Astrocyte (in vitro differentiated cells and primary cell): Measurements from ENCODE around the gene SHE. TPM values are rescaled to one million over a fixed set of nuclear protein-coding genes. Genes with fewer than 3 reads are reported as not detected.

Experiments
- DNase-seq: peaks from one replicate; pipeline ENCODE4 v3.0.0-alpha.2; 2010; ENCODE audit warnings: low read depth
- FAIRE-seq: peaks from 2 replicates; lab custom pipeline; 2011; peaks lifted over from hg19 to GRCh38; lab: Jason Lieb, UNC
- H2AFZ ChIP-seq: 2 replicates; pipeline ENCODE4 v1.6.0; 2012; ENCODE audit warnings: low read depth, low read length, inconsistent platforms
- H3K27ac ChIP-seq: 2 replicates; pipeline ENCODE4 v1.5.1; 2011; ENCODE audit warnings: low read depth, low read length, inconsistent platforms
- H3K27me3 ChIP-seq: 2 replicates; pipeline ENCODE4 v1.6.0; 2011; ENCODE audit warnings: low read length, inconsistent platforms; ENCODE audit not compliant: insufficient read depth
- H3K36me3 ChIP-seq: 2 replicates; pipeline ENCODE4 v1.5.1; 2011; ENCODE audit warnings: low read length, inconsistent platforms; ENCODE audit not compliant: insufficient read depth
- H3K4me1 ChIP-seq: 2 replicates; pipeline ENCODE4 v1.5.1; 2011; ENCODE audit warnings: low read length, inconsistent platforms; ENCODE audit not compliant: insufficient read depth
- H3K4me2 ChIP-seq: 2 replicates; pipeline ENCODE4 v1.6.0; 2012; ENCODE audit warnings: low read length, inconsistent platforms
- H3K4me3 ChIP-seq: 2 replicates; pipeline ENCODE4 v1.5.1; 2011; ENCODE audit warnings: low read depth, mild to moderate bottlenecking, low read length, inconsistent platforms; ENCODE audit not compliant: insufficient read depth
- H3K79me2 ChIP-seq: 2 replicates; pipeline ENCODE4 v1.6.0; 2012; ENCODE audit warnings: mild to moderate bottlenecking, low read length, inconsistent platforms; ENCODE audit not compliant: insufficient read depth
- H3K9ac ChIP-seq: 2 replicates; pipeline ENCODE4 v1.6.0; 2012; ENCODE audit warnings: mild to moderate bottlenecking, low read length, inconsistent platforms
- H3K9me3 ChIP-seq: 2 replicates; pipeline ENCODE4 v1.5.1; 2012; ENCODE audit warnings: low read depth, mild to moderate bottlenecking, low read length, inconsistent platforms; ENCODE audit not compliant: insufficient read depth
- H4K20me1 ChIP-seq: 2 replicates; pipeline ENCODE4 v1.6.0; 2012; ENCODE audit warnings: low read length, inconsistent platforms; ENCODE audit not compliant: insufficient read depth
- H3K27ac Mint-ChIP-seq: one replicate; pipeline ENCODE4 v1.8.0; 2021; ENCODE audit warnings: mild to moderate bottlenecking, mixed read lengths; ENCODE audit not compliant: unreplicated experiment
- H3K27me3 Mint-ChIP-seq: one replicate; pipeline ENCODE4 v1.8.0; 2021; ENCODE audit warnings: low read depth, mixed read lengths; ENCODE audit not compliant: unreplicated experiment
- H3K36me3 Mint-ChIP-seq: one replicate; pipeline ENCODE4 v1.8.0; 2021; ENCODE audit warnings: low read depth, mixed read lengths; ENCODE audit not compliant: unreplicated experiment
- H3K4me1 Mint-ChIP-seq: one replicate; pipeline ENCODE4 v1.8.0; 2021; ENCODE audit warnings: low read depth, mixed read lengths; ENCODE audit not compliant: unreplicated experiment
- H3K4me3 Mint-ChIP-seq: one replicate; pipeline ENCODE4 v1.8.0; 2021; ENCODE audit warnings: mild to moderate bottlenecking, moderate library complexity, mixed read lengths; ENCODE audit not compliant: unreplicated experiment
- H3K9me3 Mint-ChIP-seq: one replicate; pipeline ENCODE4 v1.8.0; 2021; ENCODE audit warnings: mild to moderate bottlenecking, mixed read lengths; ENCODE audit not compliant: unreplicated experiment
- CTCF ChIP-seq: IDR thresholded peaks from 2 replicates; pipeline ENCODE4 v1.5.1; 2011; ENCODE audit warnings: low read depth, mild to moderate bottlenecking, inconsistent platforms, low read length, moderate library complexity; ENCODE audit not compliant: insufficient read depth
- EZH2 ChIP-seq: IDR thresholded peaks from 2 replicates; pipeline ENCODE4 v1.6.1; 2012; ENCODE audit warnings: mild to moderate bottlenecking, low read length, inconsistent platforms; ENCODE audit not compliant: insufficient read depth
- total RNA-seq: library from RNA; stranded (reverse); gene quantifications from 2 replicates; pipeline ENCODE4 v1.2.1, GENCODE V29; 2021

SHE gene
- total RNA-seq, 1 donor from 2014 or later: not detected

DNA sequence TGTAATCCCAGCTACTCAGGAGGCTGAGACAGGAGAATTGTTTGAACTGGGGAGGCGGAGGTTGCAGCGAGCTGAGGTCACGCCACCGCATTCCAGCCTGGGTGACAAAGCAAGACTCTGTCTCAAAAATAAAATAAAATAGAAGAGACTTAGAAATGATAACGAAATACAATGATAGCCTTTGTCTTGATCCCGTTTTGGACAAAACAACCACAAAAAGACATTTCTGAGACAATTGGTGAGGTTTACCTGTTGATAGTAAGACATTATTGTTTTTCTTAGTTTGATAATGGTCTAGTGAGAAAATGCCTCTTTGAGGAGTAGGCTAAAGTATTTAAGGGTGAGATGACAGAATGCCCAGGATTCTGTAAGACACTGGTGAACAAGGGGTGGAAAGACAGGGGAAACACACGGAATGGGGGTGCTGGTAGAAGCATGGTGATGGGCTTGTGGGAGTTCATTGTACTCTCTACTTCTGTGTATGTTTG, 11.9 kb upstream of the SHE start:
- no peaks in the 10 kb centered on the region for H3K4me1 Mint-ChIP-seq
- H3K27ac ChIP-seq: no peak overlapping the region
- no peaks in the 10 kb centered on the region for H3K36me3 ChIP-seq
- H3K36me3 Mint-ChIP-seq: peaks cover 3% of the 10 kb centered on the region
- DNase-seq (no peak), FAIRE-seq (no peak)
- H3K27me3 ChIP-seq: peaks cover 11% of the 10 kb centered on the region
- no peak overlapping the region for H3K9ac ChIP-seq
- TF ChIP-seq EZH2: no peak
- no peak for TF ChIP-seq CTCF
- peaks cover 5% of the 10 kb centered on the region for H3K9me3 Mint-ChIP-seq
- H3K4me3 Mint-ChIP-seq: no peak overlapping the region
- no peak overlapping the region for H3K4me3 ChIP-seq
- no peaks in the 10 kb centered on the region for H3K4me1 ChIP-seq
- no peak overlapping the region for H2AFZ ChIP-seq
- H4K20me1 ChIP-seq: no peaks in the 10 kb centered on the region
- no peaks in the 10 kb centered on the region for H3K79me2 ChIP-seq
- no peak overlapping the region for H3K27ac Mint-ChIP-seq
- peaks cover 31% of the 10 kb centered on the region for H3K27me3 Mint-ChIP-seq
- H3K4me2 ChIP-seq: no peak overlapping the region
- no peaks in the 10 kb centered on the region for H3K9me3 ChIP-seq

DNA sequence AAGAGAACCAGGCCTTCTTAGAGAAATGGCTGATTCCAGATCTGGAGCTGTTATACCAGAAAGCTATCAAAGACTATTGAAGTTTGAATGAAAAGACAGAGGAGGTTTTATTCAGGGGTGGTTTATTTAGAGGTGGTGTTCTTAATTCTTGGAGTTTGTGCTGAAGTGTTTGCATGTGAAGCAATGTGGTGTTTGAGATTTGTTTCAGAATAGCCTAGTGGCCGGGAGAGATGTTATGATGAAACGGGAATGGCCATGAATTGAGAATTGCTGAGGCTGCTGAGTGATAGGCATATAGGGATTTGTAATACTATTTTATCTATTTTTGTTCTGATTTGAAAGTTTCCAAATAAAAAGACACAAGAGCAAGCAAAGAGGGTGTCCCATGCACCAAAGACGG, 10.5 kb upstream of the SHE start:
- H3K27ac Mint-ChIP-seq: no peak overlapping the region
- no peaks in the 10 kb centered on the region for H3K79me2 ChIP-seq
- H3K27me3 Mint-ChIP-seq: peaks cover 38% of the 10 kb centered on the region
- H3K4me1 Mint-ChIP-seq: no peaks in the 10 kb centered on the region
- H4K20me1 ChIP-seq: no peaks in the 10 kb centered on the region
- peaks cover 3% of the 10 kb centered on the region for H3K36me3 Mint-ChIP-seq
- H3K27ac ChIP-seq: no peak overlapping the region
- H3K9ac ChIP-seq: no peak overlapping the region
- FAIRE-seq (no peak), DNase-seq (no peak)
- H3K27me3 ChIP-seq: peaks cover 21% of the 10 kb centered on the region
- no peak overlapping the region for H2AFZ ChIP-seq
- H3K9me3 Mint-ChIP-seq: peaks cover 5% of the 10 kb centered on the region
- no peaks in the 10 kb centered on the region for H3K36me3 ChIP-seq
- no peak overlapping the region for H3K4me3 Mint-ChIP-seq
- H3K4me3 ChIP-seq: no peak overlapping the region
- H3K4me2 ChIP-seq: no peak overlapping the region
- no peaks in the 10 kb centered on the region for H3K4me1 ChIP-seq
- H3K9me3 ChIP-seq: no peaks in the 10 kb centered on the region
- no peak for TF ChIP-seq EZH2
- no peak for TF ChIP-seq CTCF

DNA sequence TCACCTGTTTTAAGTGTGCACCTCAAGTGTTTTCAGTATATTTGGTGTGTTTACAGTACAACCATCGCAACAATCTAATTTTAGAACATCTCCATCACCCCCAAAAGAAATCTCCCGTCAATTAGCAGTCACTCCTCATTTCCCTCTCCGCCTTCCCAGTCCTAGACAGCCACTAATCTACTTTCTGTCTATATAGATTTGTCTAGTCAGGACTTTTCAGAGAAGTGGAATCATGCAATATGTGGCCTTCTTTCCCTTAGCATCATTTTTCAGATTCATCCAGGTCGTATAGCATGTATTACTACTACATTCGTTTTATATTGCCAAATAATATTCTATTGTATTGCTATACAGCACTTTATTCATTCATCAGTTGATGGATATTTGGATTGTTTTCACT, 1.7 kb upstream of the SHE start:
- no peaks in the 10 kb centered on the region for H4K20me1 ChIP-seq
- H3K4me2 ChIP-seq: no peak overlapping the region
- no peak overlapping the region for H3K9ac ChIP-seq
- peaks cover 12% of the 10 kb centered on the region for H3K9me3 ChIP-seq
- H3K4me1 ChIP-seq: no peaks in the 10 kb centered on the region
- peaks cover 22% of the 10 kb centered on the region for H3K9me3 Mint-ChIP-seq
- FAIRE-seq (no peak), DNase-seq (no peak)
- TF ChIP-seq CTCF: no peak
- TF ChIP-seq EZH2: no peak
- no peaks in the 10 kb centered on the region for H3K4me1 Mint-ChIP-seq
- no peaks in the 10 kb centered on the region for H3K36me3 Mint-ChIP-seq
- H3K27me3 Mint-ChIP-seq: peaks cover 81% of the 10 kb centered on the region
- no peak overlapping the region for H3K4me3 Mint-ChIP-seq
- peaks cover 80% of the 10 kb centered on the region for H3K27me3 ChIP-seq
- no peak overlapping the region for H3K27ac ChIP-seq
- H2AFZ ChIP-seq: no peak overlapping the region
- no peak overlapping the region for H3K27ac Mint-ChIP-seq
- no peaks in the 10 kb centered on the region for H3K79me2 ChIP-seq
- H3K4me3 ChIP-seq: no peak overlapping the region
- no peaks in the 10 kb centered on the region for H3K36me3 ChIP-seq
